Urothelium cell line (cell line): ENCODE results near the gene XG.
"Not testable (repeated sequence)": the region's sequence is repeated elsewhere in the genome, so short reads cannot be mapped to it uniquely, and the experiment has no call there.

Experiments used
- DNase-seq: peaks from one replicate; pipeline ENCODE4 v3.0.0; 2011; ENCODE audit warnings: low spot score, mixed read lengths
- FAIRE-seq: peaks from 2 replicates; lab custom pipeline; 2011; peaks lifted over from hg19 to GRCh38; lab: Jason Lieb, UNC

The XG gene

GRCh38 chrX:2751874-2752300 lies at the start of gene XG:
XG (plus strand) TSS chrX:2752040; CDS start chrX:2752275, 235 bp downstream.
- not testable (repeated sequence) for DNase-seq

GRCh38 chrX:2703991-2704369 lies 47.9 kb upstream of the XG start:
- DNase-seq (no peak), FAIRE-seq (no peak)

More at GRCh38 chrX:2751874-2752300, at the start of gene XG:
- FAIRE-seq, result not testable (repeated sequence)

GRCh38 chrX:2705046-2705832 lies 46.6 kb upstream of the XG start:
- FAIRE-seq (no peak), DNase-seq (no peak)

GRCh38 chrX:2707334-2707760 lies 44.5 kb upstream of the XG start:
- peak; percentile 12 for DNase-seq
- no peak for FAIRE-seq

GRCh38 chrX:2708021-2708420 lies 43.8 kb upstream of the XG start:
- no peak for FAIRE-seq
- no peak for DNase-seq

GRCh38 chrX:2708592-2709188 lies 43.1 kb upstream of the XG start:
- DNase-seq (no peak), FAIRE-seq (no peak)

- FAIRE-seq, result no peak
- DNase-seq, result no peak
Observed at GRCh38 chrX:2709556-2709955, 42.3 kb upstream of the XG start.

- FAIRE-seq (no peak), DNase-seq (peak; percentile 4)
Observed at GRCh38 chrX:2710041-2710840, 41.6 kb upstream of the XG start.

- FAIRE-seq, result no peak
- DNase-seq, result no peak
Observed at GRCh38 chrX:2711441-2711840, 40.4 kb upstream of the XG start.

GRCh38 chrX:2712428-2712827 lies 39.4 kb upstream of the XG start:
- no peak for FAIRE-seq
- DNase-seq, result no peak

GRCh38 chrX:2712890-2713840 lies 38.7 kb upstream of the XG start:
- DNase-seq (no peak), FAIRE-seq (no peak)

GRCh38 chrX:2714551-2714950 lies 37.3 kb upstream of the XG start:
- no peak for FAIRE-seq
- DNase-seq, result no peak

- no peak for DNase-seq
- no peak for FAIRE-seq
Observed at GRCh38 chrX:2715066-2715600, 36.7 kb upstream of the XG start.

- DNase-seq, result no peak
- no peak for FAIRE-seq
Observed at GRCh38 chrX:2717312-2717711, 34.5 kb upstream of the XG start.

GRCh38 chrX:2718821-2719220 lies 33.0 kb upstream of the XG start:
- no peak for FAIRE-seq
- DNase-seq, result no peak

- DNase-seq (no peak), FAIRE-seq (no peak)
Observed at GRCh38 chrX:2719774-2720447, 31.9 kb upstream of the XG start.

- DNase-seq (no peak), FAIRE-seq (no peak)
Observed at GRCh38 chrX:2723286-2723879, 28.5 kb upstream of the XG start.

GRCh38 chrX:2727264-2727663 lies 24.6 kb upstream of the XG start:
- DNase-seq, FAIRE-seq: not testable (repeated sequence)

GRCh38 chrX:2732076-2732475 lies 19.8 kb upstream of the XG start:
- no peak for DNase-seq
- FAIRE-seq, result no peak
